Measurements from ENCODE around the gene LPCAT3. TPM values are rescaled to one million over a fixed set of nuclear protein-coding genes. Genes with fewer than 3 reads are reported as not detected.

LPCAT3 gene
- total RNA-seq, 3 donors from 2014 or later = 79.8 to 121 (median 102) TPM

DNA sequence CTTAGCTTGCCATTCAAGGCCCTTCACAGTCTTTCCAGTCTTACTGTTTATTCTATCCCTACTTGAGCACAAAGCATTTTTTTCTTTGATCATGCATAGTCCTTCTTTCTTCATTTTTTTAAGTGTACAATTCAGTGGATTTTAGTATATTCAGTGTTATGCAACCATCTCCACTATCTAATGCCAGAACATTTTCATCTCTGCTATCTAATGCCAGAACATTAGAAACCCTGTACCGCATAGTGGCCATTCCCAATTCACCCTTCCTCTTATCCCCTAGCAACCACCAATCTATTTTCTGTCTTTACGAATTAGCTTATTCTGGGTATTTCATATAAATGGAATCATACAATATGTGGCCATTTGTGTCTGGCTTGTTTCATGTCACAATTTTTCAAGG lies 13.4 kb downstream of the LPCAT3 start:
- Histone ChIP-seq H3K4me1 (ENCODE audit: low read depth) (peaks cover 2% of the 10 kb centered on the region), H3K9me3 (no peaks in the 10 kb centered on the region), H3K36me3 (ENCODE audit: low read depth) (no peaks in the 10 kb centered on the region), H3K4me3 (no peak overlapping the region)
- DNase-seq (no peak), ATAC-seq (no peak)
- TF ChIP-seq, protein P1, sequence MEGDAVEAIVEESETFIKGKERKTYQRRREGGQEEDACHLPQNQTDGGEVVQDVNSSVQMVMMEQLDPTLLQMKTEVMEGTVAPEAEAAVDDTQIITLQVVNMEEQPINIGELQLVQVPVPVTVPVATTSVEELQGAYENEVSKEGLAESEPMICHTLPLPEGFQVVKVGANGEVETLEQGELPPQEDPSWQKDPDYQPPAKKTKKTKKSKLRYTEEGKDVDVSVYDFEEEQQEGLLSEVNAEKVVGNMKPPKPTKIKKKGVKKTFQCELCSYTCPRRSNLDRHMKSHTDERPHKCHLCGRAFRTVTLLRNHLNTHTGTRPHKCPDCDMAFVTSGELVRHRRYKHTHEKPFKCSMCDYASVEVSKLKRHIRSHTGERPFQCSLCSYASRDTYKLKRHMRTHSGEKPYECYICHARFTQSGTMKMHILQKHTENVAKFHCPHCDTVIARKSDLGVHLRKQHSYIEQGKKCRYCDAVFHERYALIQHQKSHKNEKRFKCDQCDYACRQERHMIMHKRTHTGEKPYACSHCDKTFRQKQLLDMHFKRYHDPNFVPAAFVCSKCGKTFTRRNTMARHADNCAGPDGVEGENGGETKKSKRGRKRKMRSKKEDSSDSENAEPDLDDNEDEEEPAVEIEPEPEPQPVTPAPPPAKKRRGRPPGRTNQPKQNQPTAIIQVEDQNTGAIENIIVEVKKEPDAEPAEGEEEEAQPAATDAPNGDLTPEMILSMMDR (IDR thresholded peaks at IDR 0.05) = no peak
- intact Hi-C loops (cut with DNase I, micrococcal nuclease) = no loop called here

DNA sequence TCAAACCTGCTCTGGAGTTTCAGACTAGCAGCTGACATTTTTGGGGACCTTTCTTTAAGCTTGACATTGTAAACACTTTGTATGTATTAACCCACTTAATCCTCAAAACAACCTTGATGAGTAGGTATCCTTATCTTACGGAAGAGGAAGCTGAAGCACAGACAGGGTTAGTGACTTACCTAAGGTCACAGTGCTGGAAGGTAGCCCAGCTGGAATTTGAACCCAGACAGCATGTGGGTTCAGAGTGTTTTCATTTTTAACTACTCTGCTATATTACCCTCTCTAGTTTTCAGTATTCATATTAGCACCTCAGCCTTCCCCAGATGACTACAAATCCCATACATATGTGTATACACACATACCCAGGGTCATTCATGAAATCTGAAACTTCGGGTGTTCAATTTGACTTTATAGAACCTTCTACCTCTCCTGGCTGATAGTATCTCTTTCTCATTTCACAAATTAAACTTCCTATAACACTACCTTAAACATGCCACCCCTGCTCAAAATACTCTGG lies 13.9 kb downstream of the LPCAT3 start:
- intact Hi-C loops (cut with DNase I, micrococcal nuclease) = no loop called here

DNA sequence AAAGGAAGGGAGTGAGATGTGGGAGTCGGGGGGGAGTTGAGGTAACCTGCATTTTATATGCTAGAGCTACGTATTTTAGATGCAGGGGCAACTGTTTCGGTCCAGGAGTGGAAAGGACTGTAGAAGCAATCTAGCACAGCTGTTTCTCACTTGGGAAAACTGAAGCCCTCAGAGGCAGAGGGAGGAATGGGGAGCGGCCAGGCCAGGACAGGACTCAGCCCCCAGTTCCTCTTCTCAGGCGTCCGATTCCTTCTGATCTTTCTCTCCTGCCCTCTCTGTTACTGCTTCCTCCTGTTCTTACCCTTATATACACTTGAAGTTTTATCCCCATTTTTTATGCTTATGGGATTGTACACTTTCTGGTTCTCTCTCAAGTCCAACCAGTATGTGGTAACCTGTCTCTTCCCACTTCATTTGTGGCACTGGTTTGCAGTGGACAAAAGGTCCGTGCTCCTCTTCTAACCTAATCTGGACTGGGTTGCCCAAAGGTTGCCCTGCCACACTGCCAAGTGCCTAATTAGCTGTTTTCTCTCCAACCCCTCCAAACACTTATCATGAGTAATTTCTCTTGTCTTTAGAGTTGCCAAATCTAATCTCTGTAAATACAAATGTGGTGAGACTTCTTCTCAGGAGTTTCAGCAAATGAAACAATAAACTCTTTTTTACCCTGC lies 16.2 kb downstream of the LPCAT3 start:
- Histone ChIP-seq H3K36me3 (ENCODE audit: low read depth) (no peaks in the 10 kb centered on the region), H3K4me3 (no peak overlapping the region), H3K9me3 (no peaks in the 10 kb centered on the region), H3K4me1 (ENCODE audit: low read depth) (no peaks in the 10 kb centered on the region)
- TF ChIP-seq, protein P1 (IDR thresholded peaks at IDR 0.05) = no peak
- intact Hi-C loops (cut with DNase I, micrococcal nuclease) = no loop called here
- no peak for ATAC-seq
- no peak for DNase-seq

More for the DNA sequence above, 13.9 kb downstream of the LPCAT3 start:
- peak; percentile 38 for ATAC-seq
- Histone ChIP-seq H3K4me3 (no peak overlapping the region), H3K36me3 (ENCODE audit: low read depth) (no peaks in the 10 kb centered on the region), H3K9me3 (no peaks in the 10 kb centered on the region), H3K4me1 (ENCODE audit: low read depth) (peaks cover under 1% of the 10 kb centered on the region)
- TF ChIP-seq, protein P1 (IDR thresholded peaks at IDR 0.05) = no peak
- no peak for DNase-seq

DNA sequence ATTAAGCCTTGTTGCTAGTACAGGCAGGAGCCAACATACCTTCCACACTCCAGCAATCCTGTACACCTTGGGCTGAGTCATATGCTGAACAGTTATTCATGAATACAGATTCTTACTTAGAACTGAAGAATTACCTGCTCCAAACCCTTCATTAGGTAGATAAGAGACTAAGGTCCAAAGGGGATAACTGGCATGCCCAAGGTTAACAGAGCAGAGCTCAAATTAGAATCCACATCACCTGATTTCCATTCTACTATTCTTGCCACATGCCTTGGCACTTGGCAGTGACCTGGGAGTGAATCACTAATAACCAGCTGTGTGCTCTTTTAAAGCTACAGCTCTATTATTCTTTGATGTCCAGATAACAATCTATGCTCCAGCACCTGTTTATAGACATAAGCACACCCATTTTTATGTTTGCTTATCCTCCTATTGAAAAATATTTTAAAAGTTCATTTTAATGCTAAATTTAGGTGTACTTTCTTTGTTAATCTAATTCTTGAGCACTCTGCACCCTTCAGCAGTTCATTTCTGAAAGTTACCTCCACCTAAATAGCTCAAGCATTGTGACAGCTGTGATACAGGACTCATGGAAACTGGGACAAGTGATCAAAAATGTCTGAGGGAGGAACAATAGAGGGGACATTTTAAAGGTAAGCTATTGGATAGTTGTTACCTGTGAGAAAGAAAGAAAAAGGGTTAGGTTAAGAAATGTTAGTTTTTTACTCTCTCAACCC lies 19.4 kb downstream of the LPCAT3 start:
- TF ChIP-seq, protein P1 (IDR thresholded peaks at IDR 0.05) = no peak
- Histone ChIP-seq H3K4me1 (ENCODE audit: low read depth) (no peaks in the 10 kb centered on the region), H3K4me3 (no peak overlapping the region), H3K36me3 (ENCODE audit: low read depth) (no peaks in the 10 kb centered on the region), H3K9me3 (no peaks in the 10 kb centered on the region)
- intact Hi-C loops (cut with DNase I, micrococcal nuclease) = no loop called here
- ATAC-seq = peak; percentile 81
- no peak for DNase-seq

DNA sequence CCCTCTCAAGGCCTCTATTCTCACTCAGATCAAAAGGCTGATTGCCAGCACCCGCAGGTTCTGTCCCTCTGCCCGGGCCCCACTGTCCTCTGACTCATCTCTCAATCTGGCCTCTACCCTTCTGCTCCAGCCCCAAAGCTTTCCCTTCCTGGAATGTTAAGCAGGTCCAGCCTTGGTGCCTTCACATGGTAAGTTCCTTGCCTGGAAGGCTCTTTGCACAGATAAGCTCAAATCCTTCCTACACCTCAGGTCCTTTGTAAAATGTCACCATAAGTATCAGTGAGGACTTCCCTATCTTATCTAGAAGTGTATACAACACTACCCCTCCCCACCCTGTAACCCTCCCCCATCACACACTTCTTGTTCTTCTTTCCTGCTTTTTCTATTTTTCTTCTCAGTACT lies 22.2 kb downstream of the LPCAT3 start:
- no peaks in the 10 kb centered on the region for H3K9me3 ChIP-seq
- no peaks in the 10 kb centered on the region for H3K36me3 ChIP-seq (ENCODE audit: low read depth)
- intact Hi-C loops (cut with DNase I, micrococcal nuclease) = no loop called here
- H3K4me1 ChIP-seq (ENCODE audit: low read depth) = no peaks in the 10 kb centered on the region
- TF ChIP-seq, protein P1 (IDR thresholded peaks at IDR 0.05) = no peak
- ATAC-seq = no peak
- no peak for DNase-seq
- no peak overlapping the region for H3K4me3 ChIP-seq
